Peyer's patch (tissue), 4 donors: ENCODE measurements around the gene PRKD1.

ENCODE experiments used
- CTCF ChIP-seq, 6 experiments: fragments of 450-650 bp in 4 of 6; fragments of 200-600 bp in 2 of 6; sonication (generic) in 1 of 6; IDR thresholded peaks; one replicate each; pipeline ENCODE4 v1.5.1; 2017 to 2019; ENCODE audit warnings: antibody characterized with exemption in 6 of 6, mild to moderate bottlenecking in 3 of 6, moderate library complexity in 1 of 6
- POLR2A ChIP-seq, 2 donors: fragments of 450-650 bp; IDR thresholded peaks; one replicate each; pipeline ENCODE4 v1.5.1; 2017; ENCODE audit warnings: antibody characterized with exemption in 2 of 2, mild to moderate bottlenecking in 2 of 2, moderate library complexity in 2 of 2

DNA sequence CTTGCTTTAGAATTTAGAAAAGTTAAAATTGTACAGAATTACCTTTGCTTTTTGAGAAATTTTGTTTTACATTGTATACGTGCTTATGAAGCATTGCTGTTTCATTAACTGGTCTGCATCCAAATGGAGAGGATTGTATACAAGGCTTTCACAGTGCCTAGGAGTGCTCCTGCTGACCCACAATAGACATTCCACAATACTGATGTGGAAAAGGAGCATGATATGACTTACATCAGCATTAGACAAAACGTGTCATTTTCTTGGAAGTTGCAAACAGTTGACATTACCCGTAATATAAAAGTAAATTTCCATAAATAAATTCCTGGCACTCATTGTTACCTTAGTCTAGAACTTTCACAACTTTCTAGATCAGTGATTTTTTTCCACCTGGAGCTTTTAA, 1.9 kb downstream of the PRKD1 start:
- TF ChIP-seq CTCF (IDR thresholded peaks at IDR 0.05) (no peak), POLR2A (IDR thresholded peaks at IDR 0.05) (no peak)
